Stimulated activated CD8-positive, alpha-beta memory T cell treated with anti-CD3 and anti-CD28 coated beads, Interleukin-12 subunit alpha, Interleukin-12 subunit beta, amount 100 ng/mL, for 24 hours (primary cell): ENCODE data around the gene ABHD5.

Experiments used
- DNase-seq: peaks from one replicate; pipeline ENCODE4 v3.0.0-alpha.2; 2020; ENCODE audit errors: extremely low read depth

ABHD5 gene

GRCh38 chr3:43685921-43686320 is 4.8 kb upstream of the ABHD5 start:
- DNase-seq, result no peak

GRCh38 chr3:43686333-43686699 is 4.4 kb upstream of the ABHD5 start:
- DNase-seq, result no peak

- DNase-seq, result no peak
These were observed 3.8 kb upstream of the ABHD5 start for GRCh38 chr3:43686700-43687498.

- DNase-seq, result no peak
These were observed 3.3 kb upstream of the ABHD5 start for GRCh38 chr3:43687499-43687811.

- no peak for DNase-seq
These were observed 2.5 kb upstream of the ABHD5 start for GRCh38 chr3:43688245-43688650.

- no peak for DNase-seq
These were observed 1.6 kb upstream of the ABHD5 start for GRCh38 chr3:43689166-43689565.

GRCh38 chr3:43689766-43690399 is 855 bp upstream of the ABHD5 start:
- DNase-seq, result no peak

- DNase-seq, result no peak
These were observed 620 bp downstream of the ABHD5 start for GRCh38 chr3:43691120-43691995.

GRCh38 chr3:43692085-43692855 is 1.5 kb downstream of the ABHD5 start:
- DNase-seq, result no peak

- DNase-seq, result no peak
These were observed 2.2 kb downstream of the ABHD5 start for GRCh38 chr3:43692971-43693370.

GRCh38 chr3:43693594-43693993 is 2.9 kb downstream of the ABHD5 start:
- DNase-seq, result no peak

GRCh38 chr3:43695443-43695842 is 4.7 kb downstream of the ABHD5 start:
- DNase-seq, result no peak

GRCh38 chr3:43695863-43696262 is 5.1 kb downstream of the ABHD5 start:
- DNase-seq, result no peak

GRCh38 chr3:43696441-43696840 is 5.7 kb downstream of the ABHD5 start:
- no peak for DNase-seq

- DNase-seq, result no peak
These were observed 6.1 kb downstream of the ABHD5 start for GRCh38 chr3:43696881-43697280.

- no peak for DNase-seq
These were observed 9.1 kb downstream of the ABHD5 start for GRCh38 chr3:43699864-43700263.

- DNase-seq, result no peak
These were observed 14.0 kb downstream of the ABHD5 start for GRCh38 chr3:43704697-43705096.

- no peak for DNase-seq
These were observed 15.6 kb downstream of the ABHD5 start for GRCh38 chr3:43706342-43706741.

- no peak for DNase-seq
These were observed 16.5 kb downstream of the ABHD5 start for GRCh38 chr3:43707266-43707665.

- no peak for DNase-seq
These were observed 17.3 kb downstream of the ABHD5 start for GRCh38 chr3:43707998-43708397.

GRCh38 chr3:43709022-43709421 is 18.3 kb downstream of the ABHD5 start:
- no peak for DNase-seq

- DNase-seq, result no peak
These were observed 19.9 kb downstream of the ABHD5 start for GRCh38 chr3:43710607-43711006.
